Peyer's patch (tissue), 4 donors: ENCODE data around the gene HVCN1. TPM values are rescaled to one million over a fixed set of nuclear protein-coding genes. Genes with fewer than 3 reads are reported as not detected.
A peak's percentile ranks its signal among the peaks of the same experiment; 100 is the strongest.

Experiments used
- DNase-seq, 3 donors: peaks; one replicate each; pipeline ENCODE4 v3.0.0-alpha.2; 2017 to 2019
- H3K27ac ChIP-seq, 4 donors: fragments of 200-600 bp; sonication (generic); one replicate each; pipeline ENCODE4 v1.5.1; 2016 to 2019
- H3K27me3 ChIP-seq, 2 donors: fragments of 200-600 bp; sonication (generic); one replicate each; pipeline ENCODE4 v1.5.1; 2019
- H3K36me3 ChIP-seq, 3 donors: fragments of 200-600 bp; sonication (generic); one replicate each; pipeline ENCODE4 v1.5.1; 2016 to 2019
- H3K4me1 ChIP-seq, 4 donors: fragments of 200-600 bp; sonication (generic); one replicate each; pipeline ENCODE4 v1.5.1; 2016 to 2019
- H3K4me3 ChIP-seq, 4 donors: fragments of 200-600 bp; sonication (generic); 1 replicate in 3 of 4; 2 replicates in 1 of 4; pipeline ENCODE4 v1.5.1; 2016 to 2019; ENCODE audit warnings: mild to moderate bottlenecking in 1 of 4
- H3K9me3 ChIP-seq, 4 donors: fragments of 200-600 bp; sonication (generic); one replicate each; pipeline ENCODE4 v1.5.1; 2016 to 2019; ENCODE audit warnings: mild to moderate bottlenecking in 1 of 4
- POLR2A ChIP-seq, 2 donors: fragments of 450-650 bp; IDR thresholded peaks; one replicate each; pipeline ENCODE4 v1.5.1; 2017; ENCODE audit warnings: antibody characterized with exemption in 2 of 2, mild to moderate bottlenecking in 2 of 2, moderate library complexity in 2 of 2
- total RNA-seq, 4 donors: library from RNA; depleted of rRNA; stranded (reverse); fragments of >200 nt; gene quantifications; one replicate each; pipeline ENCODE4 v1.1.0, GENCODE V29; 2016
- TF ChIP-seq, protein P1 (sequence below), 6 experiments: fragments of 450-650 bp in 4 of 6; fragments of 200-600 bp in 2 of 6; sonication (generic) in 1 of 6; IDR thresholded peaks; one replicate each; pipeline ENCODE4 v1.5.1; 2017 to 2019; ENCODE audit warnings: antibody characterized with exemption in 6 of 6, mild to moderate bottlenecking in 3 of 6, moderate library complexity in 1 of 6

Gene HVCN1
- total RNA-seq, 4 donors from 2014 or later: 2.6 to 16.5 (median 4.7) TPM

DNA sequence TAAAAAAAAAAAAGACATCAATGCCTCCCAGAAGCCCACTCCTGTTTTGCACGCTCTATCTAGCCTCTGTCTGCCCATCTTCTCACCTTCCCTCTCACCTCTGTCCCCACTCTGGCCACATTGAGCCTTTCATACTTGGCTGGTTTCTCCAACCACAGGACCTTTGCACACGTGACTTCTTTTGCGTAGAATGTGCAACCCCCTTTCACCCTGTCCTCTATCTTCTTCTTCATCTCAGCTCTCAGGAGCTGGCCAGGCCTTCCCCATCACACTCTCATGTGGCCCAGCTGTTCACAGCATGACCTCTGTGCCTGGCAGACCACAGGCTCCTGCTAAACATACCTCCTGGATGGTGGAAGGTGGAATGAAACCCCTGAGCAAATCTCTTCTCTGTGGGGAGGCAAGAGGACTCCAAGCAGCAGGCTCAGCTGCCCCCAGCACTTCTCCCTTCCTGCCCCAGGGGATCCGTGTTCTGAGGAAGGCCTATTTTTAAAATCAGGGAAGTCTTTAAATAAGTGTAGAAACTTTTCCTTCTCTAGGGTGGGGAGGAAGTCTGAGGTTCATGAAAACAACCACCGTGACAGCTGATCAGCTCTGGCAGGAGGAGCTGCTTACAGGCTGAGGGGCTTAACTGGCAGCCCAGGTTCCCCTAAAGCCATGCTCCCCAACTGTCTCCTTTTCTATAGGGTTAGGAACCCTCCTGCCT lies 11.6 kb downstream of the HVCN1 start:
- no peaks in the 10 kb centered on the region for H3K36me3 ChIP-seq
- no peak for TF ChIP-seq POLR2A (IDR thresholded peaks at IDR 0.05)
- TF ChIP-seq, protein P1, sequence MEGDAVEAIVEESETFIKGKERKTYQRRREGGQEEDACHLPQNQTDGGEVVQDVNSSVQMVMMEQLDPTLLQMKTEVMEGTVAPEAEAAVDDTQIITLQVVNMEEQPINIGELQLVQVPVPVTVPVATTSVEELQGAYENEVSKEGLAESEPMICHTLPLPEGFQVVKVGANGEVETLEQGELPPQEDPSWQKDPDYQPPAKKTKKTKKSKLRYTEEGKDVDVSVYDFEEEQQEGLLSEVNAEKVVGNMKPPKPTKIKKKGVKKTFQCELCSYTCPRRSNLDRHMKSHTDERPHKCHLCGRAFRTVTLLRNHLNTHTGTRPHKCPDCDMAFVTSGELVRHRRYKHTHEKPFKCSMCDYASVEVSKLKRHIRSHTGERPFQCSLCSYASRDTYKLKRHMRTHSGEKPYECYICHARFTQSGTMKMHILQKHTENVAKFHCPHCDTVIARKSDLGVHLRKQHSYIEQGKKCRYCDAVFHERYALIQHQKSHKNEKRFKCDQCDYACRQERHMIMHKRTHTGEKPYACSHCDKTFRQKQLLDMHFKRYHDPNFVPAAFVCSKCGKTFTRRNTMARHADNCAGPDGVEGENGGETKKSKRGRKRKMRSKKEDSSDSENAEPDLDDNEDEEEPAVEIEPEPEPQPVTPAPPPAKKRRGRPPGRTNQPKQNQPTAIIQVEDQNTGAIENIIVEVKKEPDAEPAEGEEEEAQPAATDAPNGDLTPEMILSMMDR (IDR thresholded peaks at IDR 0.05): no peak
- no peaks in the 10 kb centered on the region for H3K9me3 ChIP-seq
- H3K4me3 ChIP-seq: no peak overlapping the region
- DNase-seq: peak in 2 of 3 donors; percentile 71 to 72
- peak overlapping the region in 3 of 4 donors; percentile 19 to 78 (median 28) for H3K27ac ChIP-seq
- peaks cover 0 to 33% (median 5%) of the 10 kb centered on the region in 4 donors for H3K4me1 ChIP-seq
- H3K27me3 ChIP-seq: no peaks in the 10 kb centered on the region

DNA sequence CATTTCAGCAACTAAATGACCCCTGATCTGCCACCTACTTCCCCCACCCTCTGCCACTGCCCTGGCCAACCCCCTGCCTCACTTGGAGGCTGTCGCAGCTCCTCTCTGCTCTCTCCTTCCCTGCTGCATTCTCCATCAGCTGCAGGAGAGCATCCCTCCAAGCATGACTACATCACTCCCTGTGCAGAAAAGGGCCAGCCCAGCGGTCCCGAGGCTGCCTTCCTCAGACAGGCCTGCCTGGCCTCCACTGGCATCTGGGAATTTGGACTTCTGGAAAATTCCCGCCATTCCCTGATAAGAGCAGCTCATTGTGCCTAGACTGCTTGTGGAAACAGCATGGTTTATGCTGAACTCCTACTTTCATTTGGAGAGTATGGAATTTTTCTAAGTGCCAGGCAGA lies 12.7 kb downstream of the HVCN1 start:
- Histone ChIP-seq H3K4me1 (peaks cover 0 to 37% (median 5%) of the 10 kb centered on the region in 4 donors), H3K4me3 (no peak overlapping the region), H3K36me3 (no peaks in the 10 kb centered on the region), H3K27ac (peak overlapping the region in 1 of 4 donors; percentile 78), H3K9me3 (no peaks in the 10 kb centered on the region), H3K27me3 (no peaks in the 10 kb centered on the region)
- TF ChIP-seq, protein P1 (IDR thresholded peaks at IDR 0.05): no peak
- no peak for TF ChIP-seq POLR2A (IDR thresholded peaks at IDR 0.05)
- DNase-seq: no peak

DNA sequence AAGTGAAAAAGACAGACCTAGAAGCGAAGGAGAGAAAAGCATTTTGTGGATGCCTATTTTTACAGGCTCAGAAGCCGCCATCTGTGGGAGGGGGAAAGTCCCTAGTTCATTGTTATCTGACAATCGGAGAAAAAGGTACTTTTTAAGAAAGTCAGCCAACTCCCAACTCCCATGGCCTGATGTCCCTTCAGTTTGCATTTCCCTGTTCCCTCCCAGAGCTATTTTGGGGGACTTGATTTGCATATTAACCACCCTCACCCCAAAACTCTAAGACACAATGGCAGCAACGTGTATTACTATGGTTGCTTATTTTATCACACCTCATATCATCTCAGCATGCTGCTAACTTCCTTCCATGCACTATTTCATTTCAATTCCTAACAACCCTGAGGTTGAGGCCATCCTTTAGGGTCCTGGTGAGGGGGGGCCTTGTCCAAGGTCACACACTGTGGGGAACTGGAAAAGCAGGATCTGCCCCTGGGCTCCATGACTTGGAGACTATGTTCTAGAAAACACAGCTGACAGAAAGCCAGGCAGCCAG lies 18.7 kb downstream of the HVCN1 start:
- TF ChIP-seq, protein P1 (IDR thresholded peaks at IDR 0.05): no peak
- TF ChIP-seq POLR2A (IDR thresholded peaks at IDR 0.05): no peak

DNA sequence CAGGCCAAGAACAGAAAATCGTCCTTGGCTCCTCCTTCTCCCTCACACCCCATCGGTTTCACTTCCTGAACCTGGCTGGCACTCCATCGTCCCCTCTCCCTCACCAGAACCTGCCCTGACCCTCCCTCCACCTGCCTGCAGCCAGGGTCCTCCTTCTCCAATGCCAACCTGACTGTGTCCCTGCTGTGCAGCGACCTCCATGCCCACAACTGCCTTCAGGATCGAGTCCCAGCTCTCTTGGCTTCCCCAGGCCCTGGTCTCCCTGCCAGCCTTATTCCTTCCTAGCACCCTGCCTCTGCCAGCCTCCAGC lies 19.8 kb downstream of the HVCN1 start:
- Histone ChIP-seq H3K4me1 (peaks cover 0 to 22% (median 4%) of the 10 kb centered on the region in 4 donors), H3K36me3 (no peaks in the 10 kb centered on the region), H3K27ac (peak overlapping the region in 2 of 4 donors; percentile 62 to 76), H3K27me3 (no peaks in the 10 kb centered on the region), H3K9me3 (peaks cover 0 to 6% (median 0%) of the 10 kb centered on the region in 4 donors), H3K4me3 (no peak overlapping the region)
- peak in 1 of 3 donors; percentile 61 for DNase-seq
- TF ChIP-seq, protein P1 (IDR thresholded peaks at IDR 0.05): no peak
- TF ChIP-seq POLR2A (IDR thresholded peaks at IDR 0.05): no peak

More for the DNA sequence above, 18.7 kb downstream of the HVCN1 start:
- no peak for DNase-seq
- peak overlapping the region in 2 of 4 donors; percentile 62 to 76 for H3K27ac ChIP-seq
- H3K36me3 ChIP-seq: no peaks in the 10 kb centered on the region
- H3K27me3 ChIP-seq: no peaks in the 10 kb centered on the region
- no peak overlapping the region for H3K4me3 ChIP-seq
- peaks cover 0 to 26% (median 4%) of the 10 kb centered on the region in 4 donors for H3K4me1 ChIP-seq
- H3K9me3 ChIP-seq: peaks cover 0 to 2% (median 0%) of the 10 kb centered on the region in 4 donors

DNA sequence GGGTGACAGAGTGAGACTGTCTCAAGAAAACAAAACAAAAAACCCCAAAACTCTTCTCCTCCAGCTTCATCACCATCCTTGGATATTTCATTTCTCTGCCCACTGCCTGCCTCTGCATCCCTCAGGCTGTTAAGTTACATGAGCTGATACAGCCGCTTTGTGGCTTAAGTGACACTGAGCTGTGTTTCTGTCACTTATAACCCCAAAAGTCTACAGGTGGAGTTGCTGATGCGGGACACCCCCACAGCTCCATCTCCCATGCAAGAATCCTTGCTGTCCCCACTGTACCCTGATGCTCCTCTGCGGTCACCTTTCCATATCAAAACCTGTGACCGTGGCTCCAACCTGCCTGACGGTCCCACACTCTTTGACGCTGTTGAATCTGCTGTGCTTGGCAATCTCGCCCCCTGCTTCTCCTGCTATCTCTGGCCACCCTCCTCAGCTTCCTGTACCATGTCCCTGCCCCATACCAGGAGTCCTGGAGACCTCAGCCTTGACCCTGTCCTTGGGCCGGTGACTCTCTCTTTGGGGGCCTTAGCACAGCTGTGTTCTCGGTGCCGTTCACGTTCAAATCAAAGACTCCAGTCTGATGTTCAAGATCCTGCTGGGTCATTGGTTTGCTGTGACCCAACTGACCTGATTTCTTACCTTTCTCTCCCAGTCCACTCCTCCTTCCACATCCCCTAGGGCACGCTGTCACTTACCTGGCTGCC lies 20.3 kb downstream of the HVCN1 start:
- Histone ChIP-seq H3K27me3 (no peaks in the 10 kb centered on the region), H3K27ac (peak overlapping the region in 2 of 4 donors; percentile 62 to 76), H3K9me3 (peaks cover 0 to 6% (median 0%) of the 10 kb centered on the region in 4 donors), H3K4me1 (peaks cover 0 to 16% (median 4%) of the 10 kb centered on the region in 4 donors), H3K36me3 (no peaks in the 10 kb centered on the region), H3K4me3 (no peak overlapping the region)
- no peak for TF ChIP-seq POLR2A (IDR thresholded peaks at IDR 0.05)
- TF ChIP-seq, protein P1 (IDR thresholded peaks at IDR 0.05): no peak
- no peak for DNase-seq
